Measurements from ENCODE around the gene AP4M1. TPM values are rescaled to one million over a fixed set of nuclear protein-coding genes. Genes with fewer than 3 reads are reported as not detected.
A peak's percentile ranks its signal among the peaks of the same experiment; 100 is the strongest.

AP4M1 gene
- total RNA-seq, 1 donor from 2014 or later: 12.5 TPM

DNA sequence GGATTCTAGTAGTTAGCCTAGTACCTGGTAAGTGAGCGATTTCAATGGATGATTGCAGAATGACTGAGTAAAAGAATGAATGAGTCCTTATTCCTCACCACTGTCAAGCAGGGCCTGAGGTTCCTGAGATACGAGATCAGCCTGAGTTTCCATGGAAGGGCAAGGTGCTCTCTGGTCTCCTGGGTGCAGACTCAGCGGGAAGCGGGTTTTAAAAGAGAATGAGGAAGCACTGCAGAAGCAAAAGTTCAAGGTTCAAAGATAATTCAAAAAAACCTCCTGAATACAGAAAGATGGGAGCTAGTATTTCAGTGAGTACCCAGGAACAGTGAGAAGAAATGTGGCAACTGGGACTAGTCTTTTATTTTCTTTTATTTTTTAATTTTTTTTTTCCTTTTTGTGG is 24.2 kb upstream of the AP4M1 start:
- no peaks in the 10 kb centered on the region for H3K27me3 Mint-ChIP-seq
- intact Hi-C loops (cut with micrococcal nuclease): no loop called here
- ChIA-PET CTCF (no interaction called here), POLR2A (interaction anchor here (1.2 kb wide), 1 partner anchor 46 kb away, joined by 5 read pairs; no protein-coding TSS in a partner anchor)
- peaks cover 6% of the 10 kb centered on the region for H3K9me3 Mint-ChIP-seq
- ATAC-seq (ENCODE audit: low read depth): no peak
- DNase-seq: no peak
- peaks cover 68% of the 10 kb centered on the region for H3K36me3 Mint-ChIP-seq (ENCODE audit: low read depth)
- TF ChIP-seq, protein P1, sequence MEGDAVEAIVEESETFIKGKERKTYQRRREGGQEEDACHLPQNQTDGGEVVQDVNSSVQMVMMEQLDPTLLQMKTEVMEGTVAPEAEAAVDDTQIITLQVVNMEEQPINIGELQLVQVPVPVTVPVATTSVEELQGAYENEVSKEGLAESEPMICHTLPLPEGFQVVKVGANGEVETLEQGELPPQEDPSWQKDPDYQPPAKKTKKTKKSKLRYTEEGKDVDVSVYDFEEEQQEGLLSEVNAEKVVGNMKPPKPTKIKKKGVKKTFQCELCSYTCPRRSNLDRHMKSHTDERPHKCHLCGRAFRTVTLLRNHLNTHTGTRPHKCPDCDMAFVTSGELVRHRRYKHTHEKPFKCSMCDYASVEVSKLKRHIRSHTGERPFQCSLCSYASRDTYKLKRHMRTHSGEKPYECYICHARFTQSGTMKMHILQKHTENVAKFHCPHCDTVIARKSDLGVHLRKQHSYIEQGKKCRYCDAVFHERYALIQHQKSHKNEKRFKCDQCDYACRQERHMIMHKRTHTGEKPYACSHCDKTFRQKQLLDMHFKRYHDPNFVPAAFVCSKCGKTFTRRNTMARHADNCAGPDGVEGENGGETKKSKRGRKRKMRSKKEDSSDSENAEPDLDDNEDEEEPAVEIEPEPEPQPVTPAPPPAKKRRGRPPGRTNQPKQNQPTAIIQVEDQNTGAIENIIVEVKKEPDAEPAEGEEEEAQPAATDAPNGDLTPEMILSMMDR (IDR thresholded peaks at IDR 0.05): no peak
- H3K4me3 Mint-ChIP-seq: no peak overlapping the region
- H3K27ac Mint-ChIP-seq: no peak overlapping the region
- peaks cover 21% of the 10 kb centered on the region for H3K4me1 Mint-ChIP-seq

DNA sequence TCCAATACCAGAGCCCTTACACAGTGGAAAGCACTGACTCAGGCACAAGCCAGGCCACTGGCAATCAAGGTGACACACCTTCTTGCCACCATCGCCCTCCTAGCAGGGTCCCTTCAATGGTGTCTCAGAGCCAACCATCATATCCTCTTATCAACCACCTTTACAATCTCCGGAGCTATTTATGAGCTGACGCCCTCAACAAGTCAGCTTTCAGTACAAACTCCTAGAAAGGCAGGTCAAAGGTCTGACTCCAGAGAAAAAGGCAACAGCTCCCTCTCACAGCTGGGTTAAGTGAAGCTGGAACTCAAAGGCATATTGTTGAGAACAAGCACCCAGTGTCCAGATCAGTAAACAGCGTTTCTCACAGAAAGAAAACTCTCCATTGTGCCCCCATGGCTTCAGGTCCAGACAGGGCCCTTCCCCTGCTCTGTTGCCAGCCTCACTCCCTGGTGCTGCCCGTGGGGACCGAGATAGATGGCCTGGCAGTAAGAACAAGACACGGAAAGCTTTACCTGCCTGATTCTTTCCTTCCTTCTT is 22.4 kb upstream of the AP4M1 start:
- CTCF ChIA-PET: no interaction called here
- Mint-ChIP-seq H3K4me3 (no peak overlapping the region), H3K9me3 (no peaks in the 10 kb centered on the region), H3K27me3 (no peaks in the 10 kb centered on the region), H3K36me3 (ENCODE audit: low read depth) (peaks cover 51% of the 10 kb centered on the region), H3K4me1 (peaks cover 34% of the 10 kb centered on the region), H3K27ac (no peak overlapping the region)
- TF ChIP-seq, protein P1 (IDR thresholded peaks at IDR 0.05): no peak
- ATAC-seq (ENCODE audit: low read depth) (no peak), DNase-seq (no peak)
- POLR2A ChIA-PET: interaction anchor here (0.6 kb wide), 1 partner anchor 64 kb away, joined by 3 read pairs; the partner anchor contains the start of gene ZKSCAN1
- intact Hi-C loops (cut with micrococcal nuclease): no loop called here

DNA sequence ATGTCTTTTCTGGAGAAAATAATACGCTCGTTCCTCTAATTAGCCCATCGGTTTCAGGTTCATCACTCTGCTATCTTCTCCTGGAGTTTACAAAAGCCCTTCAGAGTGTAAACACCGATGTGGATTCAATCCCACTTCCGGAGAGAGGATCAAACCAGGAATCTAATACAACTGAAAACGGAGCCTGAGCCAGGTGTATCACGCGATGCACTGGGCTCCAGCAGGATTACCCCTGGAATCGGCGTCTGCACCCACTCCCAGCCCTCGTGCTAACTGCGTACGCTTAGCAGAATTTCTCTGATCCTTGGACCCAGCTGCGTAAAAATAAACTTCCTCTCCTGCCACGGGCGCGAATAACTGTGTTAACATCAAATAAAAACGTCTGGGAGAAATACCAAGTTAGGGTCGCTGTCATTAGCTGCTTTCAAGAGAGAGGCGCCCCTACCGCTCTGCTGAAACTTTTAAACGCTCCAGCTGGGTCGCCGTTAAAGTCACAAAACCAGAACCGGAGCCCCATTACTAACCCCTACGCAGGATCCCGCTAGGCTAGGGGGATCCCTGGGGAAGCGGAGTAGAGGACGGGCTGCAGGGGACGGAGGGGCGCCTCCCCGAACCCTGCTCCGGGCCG is 20.4 kb upstream of the AP4M1 start:
- CTCF ChIA-PET: interaction anchor here (1.5 kb wide), 1 partner anchor 31 kb away, joined by 4 read pairs; no protein-coding TSS in a partner anchor
- TF ChIP-seq, protein P1 (IDR thresholded peaks at IDR 0.05): no peak
- ATAC-seq (ENCODE audit: low read depth): no peak
- intact Hi-C loops (cut with micrococcal nuclease): loop anchor here (1.0 to 10.0 kb wide), 13 partner anchors 32 to 1174 kb away; partner anchors contain the start of genes GNB2, TRIM4, UFSP1 and ZKSCAN1
- Mint-ChIP-seq H3K36me3 (ENCODE audit: low read depth) (peaks cover 32% of the 10 kb centered on the region), H3K4me1 (peaks cover 34% of the 10 kb centered on the region), H3K27ac (peak overlapping the region; percentile 71), H3K4me3 (peak overlapping the region; percentile 89), H3K27me3 (no peaks in the 10 kb centered on the region), H3K9me3 (no peaks in the 10 kb centered on the region)
- POLR2A ChIA-PET: interaction anchor here (0.6 to 3.2 kb wide), 5 partner anchors 20 to 162 kb away, joined by 3 to 64 read pairs (median 3); partner anchors contain the start of genes AP4M1, MCM7, TRIM4 and ZSCAN21
- no peak for DNase-seq

DNA sequence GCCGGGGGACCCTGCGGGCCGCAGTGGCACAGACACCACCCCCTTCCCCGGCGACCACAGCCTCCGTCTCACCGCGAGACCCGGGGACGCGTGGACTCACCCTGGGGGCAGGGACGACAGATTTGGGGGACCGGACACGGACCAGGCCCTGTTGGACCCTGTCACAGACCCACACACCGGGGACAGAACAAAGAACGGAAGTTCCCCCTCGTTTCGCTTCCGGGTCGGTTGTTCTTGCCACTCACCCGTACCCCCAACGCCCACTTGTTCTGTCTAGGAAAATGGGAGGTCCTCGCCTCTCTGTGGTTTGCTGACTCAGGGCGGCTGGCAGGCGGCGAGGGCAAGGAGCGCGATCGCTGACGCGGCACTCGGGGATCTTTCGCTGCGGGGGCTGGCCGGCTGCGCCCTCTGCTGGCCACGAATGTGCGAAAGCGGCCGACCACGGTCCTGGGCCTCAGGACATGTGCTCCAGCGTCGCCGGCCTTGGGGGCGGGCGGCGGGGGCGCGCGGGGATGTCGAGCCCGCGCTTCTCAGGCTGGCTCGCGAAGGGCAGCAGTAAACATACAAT is 19.8 kb upstream of the AP4M1 start, which contains the start of gene ZNF3:
ZNF3 (minus strand) TSS at position 189 of the 568 bp plus-strand sequence. CDS start 4,366 bp downstream, outside the sequence.
- ChIA-PET POLR2A (interaction anchor here (0.6 to 3.2 kb wide), 22 partner anchors 20 to 806 kb away, joined by 3 to 64 read pairs (median 4); partner anchors contain the start of genes AP4M1, FBXO24, GPC2 and LRCH4), CTCF (interaction anchor here (1.0 to 1.5 kb wide), 5 partner anchors 32 to 163 kb away, joined by 3 to 5 read pairs (median 4); partner anchors contain the start of gene MBLAC1)
- intact Hi-C loops (cut with micrococcal nuclease): loop anchor here (1.0 to 10.0 kb wide), 19 partner anchors 20 to 1173 kb away; partner anchors contain the start of genes AP4M1, CNPY4, GNB2 and MCM7
- H3K9me3 Mint-ChIP-seq: no peaks in the 10 kb centered on the region
- peak within 1 kb of the TSS; percentile 91 for H3K27ac Mint-ChIP-seq
- peaks cover 34% of the 10 kb centered on the region for H3K4me1 Mint-ChIP-seq
- peak; percentile 80 for ATAC-seq (ENCODE audit: low read depth)
- TF ChIP-seq, protein P1 (IDR thresholded peaks at IDR 0.05): peak; percentile 58
- H3K4me3 Mint-ChIP-seq: peak within 1 kb of the TSS; percentile 89
- DNase-seq: peak; percentile 96
- H3K36me3 Mint-ChIP-seq (ENCODE audit: low read depth): peaks cover 26% of the 10 kb centered on the region
- H3K27me3 Mint-ChIP-seq: no peaks in the 10 kb centered on the region

Data from activated B cell treated with CpG ODN at 0.5 μM for 24 hours (primary cell).